Endothelial cell of umbilical vein (primary cell): ENCODE measurements around the gene GRM7. TPM values are rescaled to one million over a fixed set of nuclear protein-coding genes. Genes with fewer than 3 reads are reported as not detected.

Experiments
- BruUV-seq: library from RNA; stranded (reverse); fragments of 400-500 nt; replicated peaks from 2 replicates; lab custom pipeline; 2021; lab: Mats Ljungman, UMichigan
- CTCF ChIA-PET: fragments of 300-600, 350-600 bp; sonication (Branson Sonifier 250); formaldehyde crosslinking; loops from one replicate; lab custom pipeline; 2021; ENCODE audit warnings: antibody characterized with exemption, inconsistent platforms; lab: Charles Lee
- POLR2A ChIA-PET: fragments of 300-600, 350-600 bp; sonication (Branson Sonifier 250); formaldehyde crosslinking; loops from one replicate; lab custom pipeline; 2021; ENCODE audit warnings: antibody characterized with exemption, inconsistent platforms; lab: Charles Lee
- DNase-seq: peaks from one replicate; pipeline ENCODE4 v3.0.0-alpha.2; 2011; ENCODE audit warnings: low read depth, low spot score
- FAIRE-seq: peaks from 2 replicates; lab custom pipeline; 2011; peaks lifted over from hg19 to GRCh38; lab: Jason Lieb, UNC
- H2AFZ ChIP-seq: 2 replicates; pipeline ENCODE4 v1.6.0; 2012; ENCODE audit warnings: low read depth, low read length, control low read depth, inconsistent platforms
- H3K27ac ChIP-seq: 2 replicates; pipeline ENCODE4 v1.5.1; 2011; ENCODE audit warnings: low read depth, mild to moderate bottlenecking, control low read depth, low read length, moderate library complexity; ENCODE audit not compliant: insufficient read depth
- H3K27me3 ChIP-seq, 2 experiments: 2 replicates each; pipeline versions ENCODE4 v1.6.0 to v1.6.1; 2011; ENCODE audit warnings: low read length in 2 of 2, mixed read lengths in 1 of 2; ENCODE audit not compliant: control insufficient read depth in 2 of 2, insufficient read depth in 2 of 2
- H3K36me3 ChIP-seq, 2 experiments: 2 replicates in 1 of 2; 3 replicates in 1 of 2; pipeline ENCODE4 v1.5.1; 2011; ENCODE audit warnings: low read length in 2 of 2, mild to moderate bottlenecking in 1 of 2, moderate library complexity in 1 of 2; ENCODE audit not compliant: control insufficient read depth in 2 of 2, insufficient read depth in 2 of 2; ENCODE audit errors: extremely low read depth in 1 of 2
- H3K4me1 ChIP-seq: 3 replicates; pipeline ENCODE4 v1.5.1; 2011; ENCODE audit warnings: mild to moderate bottlenecking, low read length; ENCODE audit not compliant: control insufficient read depth, insufficient read depth; ENCODE audit errors: extremely low read depth
- H3K4me2 ChIP-seq: 2 replicates; pipeline ENCODE4 v1.6.1; 2011; ENCODE audit warnings: low read length, control low read depth, mixed read lengths; ENCODE audit not compliant: insufficient read depth
- H3K4me3 ChIP-seq, 3 experiments: fragments of 200-600 bp in 1 of 3; sonication (generic), shearing (Covaris generic) in 1 of 3; replicated peaks in 1 of 3; 2 replicates each; pipeline ENCODE4 v1.5.1; 2011 to 2016; ENCODE audit warnings: control low read depth in 3 of 3, low read length in 3 of 3, mild to moderate bottlenecking in 2 of 3, inconsistent platforms in 1 of 3, low read depth in 1 of 3, moderate library complexity in 1 of 3; ENCODE audit not compliant: insufficient read depth in 1 of 3
- H3K79me2 ChIP-seq: 2 replicates; pipeline ENCODE4 v1.6.0; 2012; ENCODE audit warnings: low read length, inconsistent platforms; ENCODE audit not compliant: control insufficient read depth, insufficient read depth
- H3K9ac ChIP-seq: replicated peaks from 2 replicates; pipeline ENCODE3; 2011; ENCODE audit warnings: low read length, control low read depth; ENCODE audit not compliant: insufficient read depth; ENCODE audit errors: extremely low read depth
- H3K9me1 ChIP-seq: replicated peaks from 3 replicates; pipeline ENCODE4 v1.6.0; 2011; ENCODE audit warnings: mild to moderate bottlenecking, low read length; ENCODE audit not compliant: control insufficient read depth, insufficient read depth; ENCODE audit errors: extremely low read depth
- H3K9me3 ChIP-seq: replicated peaks from 2 replicates; pipeline ENCODE4 v1.5.1; 2012; ENCODE audit warnings: low read length, inconsistent platforms; ENCODE audit not compliant: control insufficient read depth, insufficient read depth
- H4K20me1 ChIP-seq: replicated peaks from 2 replicates; pipeline ENCODE3; 2011; ENCODE audit warnings: mild to moderate bottlenecking, low read length; ENCODE audit not compliant: control insufficient read depth, insufficient read depth; ENCODE audit errors: extremely low read depth
- CTCF ChIP-seq, 2 donors: IDR thresholded peaks; 1 replicate in 1 of 2; 2 replicates in 1 of 2; pipeline ENCODE4 v1.5.1; 2011; ENCODE audit warnings: low read length in 2 of 2, mild to moderate bottlenecking in 2 of 2, moderate library complexity in 2 of 2, control low read depth in 1 of 2, inconsistent platforms in 1 of 2, low read depth in 1 of 2; ENCODE audit not compliant: insufficient read depth in 1 of 2; ENCODE audit errors: extremely low read depth in 1 of 2
- EZH2 ChIP-seq: IDR thresholded peaks from 2 replicates; pipeline ENCODE4 v1.6.1; 2012; ENCODE audit warnings: borderline replicate concordance, low read depth, mild to moderate bottlenecking, moderate library complexity, low read length, inconsistent platforms; ENCODE audit not compliant: severe bottlenecking
- FOS ChIP-seq: IDR thresholded peaks from 2 replicates; pipeline ENCODE4 v1.6.1; 2011; ENCODE audit warnings: mild to moderate bottlenecking, low read length, moderate library complexity, borderline replicate concordance; ENCODE audit not compliant: insufficient read depth
- GATA2 ChIP-seq: IDR thresholded peaks from 2 replicates; pipeline ENCODE4 v1.7.0; 2011; ENCODE audit warnings: low read depth, mild to moderate bottlenecking, moderate library complexity, mixed read lengths, low read length; ENCODE audit not compliant: insufficient read length, insufficient read depth
- JUN ChIP-seq: IDR thresholded peaks from 2 replicates; pipeline ENCODE4 v1.6.1; 2011; ENCODE audit warnings: borderline replicate concordance, low read depth; ENCODE audit not compliant: insufficient read length, insufficient read depth
- MAX ChIP-seq: IDR thresholded peaks from 2 replicates; pipeline ENCODE4 v1.6.1; 2011; ENCODE audit not compliant: insufficient read depth, insufficient read length
- MYC ChIP-seq: IDR thresholded peaks from one replicate; pipeline ENCODE4 v1.6.1; 2011; ENCODE audit warnings: mild to moderate bottlenecking, low read depth, low read length
- POLR2A ChIP-seq: IDR thresholded peaks from 2 replicates; pipeline ENCODE4 v1.6.1; 2012; ENCODE audit warnings: low read depth, mild to moderate bottlenecking, control low read depth, low read length
- POLR2AphosphoS5 ChIP-seq: IDR thresholded peaks from 2 replicates; pipeline ENCODE4 v1.6.1; 2012; ENCODE audit warnings: low read depth, mild to moderate bottlenecking, control low read depth, low read length, moderate library complexity; ENCODE audit not compliant: insufficient read depth
- dilution Hi-C: fragments of 300-500 bp; cut with MboI; formaldehyde crosslinking; loops from one replicate; pipeline ENCODE4 v1.15.0; 2019; ENCODE audit warnings: low sequenced_read_pairs; ENCODE audit not compliant: extremely low pct_ligation_motif_present
- intact Hi-C: fragments of 100-400 bp; cut with micrococcal nuclease; formaldehyde crosslinking; loops from one replicate; pipeline ENCODE4 v1.10.0; 2022
- polyA plus RNA-seq, 4 experiments: library from polyadenylated mRNA; depleted of rRNA in 3 of 4; stranded (reverse) in 3 of 4; unstranded in 1 of 4; fragments of >200 nt; gene quantifications; 2 replicates each; pipeline versions ENCODE4 v1.2.1 to v1.2.3, GENCODE V29; 2011 to 2012; ENCODE audit warnings: missing spikeins in 1 of 4
- total RNA-seq: library from RNA; stranded (reverse); gene quantifications from 2 replicates; pipeline ENCODE4 v1.2.3, GENCODE V29; 2021

The GRM7 gene
- total and polyA plus RNA-seq, 2 donors (not counting 3 experiments of a cell fraction or from before 2014, with no cell fraction given): 0.12 TPM; not detected in 1

GRCh38 chr3:6862041-6862879, 1.3 kb downstream of the GRM7 start:
- Histone ChIP-seq H3K9ac (no peak overlapping the region), H3K4me1 (no peaks in the 10 kb centered on the region), H2AFZ (no peak overlapping the region), H3K9me3 (no peaks in the 10 kb centered on the region), H3K4me2 (no peak overlapping the region), H3K9me1 (no peaks in the 10 kb centered on the region), H3K27ac (no peak overlapping the region), H3K79me2 (no peaks in the 10 kb centered on the region), H3K36me3 (no peaks in the 10 kb centered on the region), H3K27me3 (peaks cover 4 to 19% of the 10 kb centered on the region in 2 experiments), H4K20me1 (no peaks in the 10 kb centered on the region), H3K4me3 (no peak overlapping the region)
- intact Hi-C loops: no loop called here
- TF ChIP-seq MYC (no peak), FOS (no peak), POLR2AphosphoS5 (no peak), GATA2 (no peak), MAX (no peak), POLR2A (no peak), JUN (no peak), EZH2 (no peak), CTCF (IDR thresholded peaks at IDR 0.05; ENCODE audit: extremely low read depth in 1 of 2, insufficient read depth in 1 of 2, low read depth in 1 of 2, low read length in 2 of 2) (no peak)
- POLR2A ChIA-PET: no interaction called here
- dilution Hi-C loops: no loop called here
- BruUV-seq: no TSS peak
- DNase-seq: no peak
- FAIRE-seq: no peak
- CTCF ChIA-PET: no interaction called here
